GM21619 (cell line): ENCODE results near the gene KNCN.

Source experiments
- ATAC-seq: cut with Tn5 transposase; IDR thresholded peaks from one replicate; pipeline ENCODE4 v1.9.1; 2021; ENCODE audit not compliant: unreplicated experiment

The KNCN gene

DNA sequence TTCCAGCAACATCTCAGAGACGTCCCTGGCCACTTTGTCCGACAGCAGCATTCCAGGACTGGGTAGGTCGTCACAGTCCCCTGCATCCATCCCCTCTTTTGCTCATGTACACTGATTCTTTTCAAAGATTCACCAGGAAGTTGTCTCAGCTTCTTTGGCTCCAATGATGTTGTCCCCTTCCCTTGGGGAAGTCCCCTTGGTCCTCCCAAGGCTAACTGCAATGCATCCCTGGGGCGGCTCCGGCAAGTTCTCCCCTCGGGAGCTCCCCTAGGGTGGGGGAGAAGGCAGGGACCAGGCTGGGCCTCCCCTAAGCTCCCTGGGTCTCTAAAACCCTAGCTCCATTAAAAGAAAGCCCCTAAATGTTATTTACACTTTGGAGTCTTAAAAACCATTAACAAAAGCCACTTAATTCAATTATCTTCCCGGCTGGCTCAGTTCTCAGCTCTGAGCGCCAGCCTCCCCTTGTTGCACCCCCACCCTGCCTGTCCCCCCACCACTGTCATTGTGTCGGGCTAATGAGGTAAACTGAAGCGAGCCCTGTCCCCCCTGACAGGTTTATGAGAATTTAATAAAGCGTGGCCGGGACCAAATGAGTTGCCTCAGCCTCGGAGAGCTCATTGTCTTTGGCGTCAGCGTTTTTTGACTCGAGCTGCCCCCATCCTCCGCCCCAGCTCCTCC, 25.3 kb downstream of the KNCN start:
- ATAC-seq: no peak

DNA sequence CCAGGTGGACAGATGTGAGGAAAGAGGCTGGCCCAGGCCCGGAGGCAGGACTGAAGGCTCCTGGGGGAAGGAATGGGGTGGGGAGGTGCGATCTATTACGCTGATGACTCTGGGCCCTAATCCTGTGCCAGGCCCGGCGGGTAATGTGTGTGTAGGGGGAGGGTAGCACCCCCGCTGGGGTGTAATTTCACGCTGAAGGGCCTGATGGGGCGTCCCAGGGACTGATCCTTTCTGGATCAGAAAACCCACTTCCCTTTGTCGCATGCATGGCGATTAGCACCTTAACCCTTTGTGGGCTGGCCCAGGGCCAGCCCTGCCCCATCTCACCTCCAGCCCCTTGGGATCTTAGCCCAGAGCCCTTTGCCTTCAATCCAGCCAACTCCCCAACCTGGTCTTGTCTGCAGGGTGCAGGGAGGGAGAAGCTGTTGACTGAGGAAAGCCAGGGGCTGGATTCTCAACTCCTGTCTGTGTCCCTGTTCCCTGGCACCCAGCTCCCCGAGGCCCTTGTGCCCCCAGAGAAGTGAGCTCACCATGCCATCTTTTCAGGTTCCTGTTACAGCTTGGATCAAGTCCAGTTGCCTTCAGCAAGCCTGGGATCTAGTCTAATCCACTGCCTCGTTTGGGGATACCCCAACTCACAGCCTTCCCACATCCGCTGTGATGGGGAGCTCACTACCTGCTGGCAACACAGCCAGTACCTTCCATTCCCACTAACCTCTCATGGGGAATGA, 26.0 kb downstream of the KNCN start:
- no peak for ATAC-seq

DNA sequence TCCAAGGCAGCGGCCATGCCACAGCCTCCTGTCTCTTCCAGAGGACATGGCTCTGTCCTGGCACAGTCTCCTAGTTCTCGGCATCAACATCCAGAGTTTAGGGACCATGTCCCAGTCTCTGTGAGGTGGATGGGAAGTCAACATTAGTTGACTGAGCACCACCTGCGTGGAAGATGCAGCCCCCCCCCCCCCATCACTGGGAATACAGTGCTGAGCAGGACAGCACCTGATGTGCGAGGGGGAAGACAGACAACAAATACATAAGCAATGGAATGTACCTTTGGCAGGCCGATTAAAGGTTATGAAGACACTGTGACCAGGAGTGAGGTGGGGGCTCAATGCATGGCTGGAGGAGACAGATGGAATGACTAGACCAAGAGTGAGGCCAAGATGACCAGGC, 26.6 kb downstream of the KNCN start:
- no peak for ATAC-seq

DNA sequence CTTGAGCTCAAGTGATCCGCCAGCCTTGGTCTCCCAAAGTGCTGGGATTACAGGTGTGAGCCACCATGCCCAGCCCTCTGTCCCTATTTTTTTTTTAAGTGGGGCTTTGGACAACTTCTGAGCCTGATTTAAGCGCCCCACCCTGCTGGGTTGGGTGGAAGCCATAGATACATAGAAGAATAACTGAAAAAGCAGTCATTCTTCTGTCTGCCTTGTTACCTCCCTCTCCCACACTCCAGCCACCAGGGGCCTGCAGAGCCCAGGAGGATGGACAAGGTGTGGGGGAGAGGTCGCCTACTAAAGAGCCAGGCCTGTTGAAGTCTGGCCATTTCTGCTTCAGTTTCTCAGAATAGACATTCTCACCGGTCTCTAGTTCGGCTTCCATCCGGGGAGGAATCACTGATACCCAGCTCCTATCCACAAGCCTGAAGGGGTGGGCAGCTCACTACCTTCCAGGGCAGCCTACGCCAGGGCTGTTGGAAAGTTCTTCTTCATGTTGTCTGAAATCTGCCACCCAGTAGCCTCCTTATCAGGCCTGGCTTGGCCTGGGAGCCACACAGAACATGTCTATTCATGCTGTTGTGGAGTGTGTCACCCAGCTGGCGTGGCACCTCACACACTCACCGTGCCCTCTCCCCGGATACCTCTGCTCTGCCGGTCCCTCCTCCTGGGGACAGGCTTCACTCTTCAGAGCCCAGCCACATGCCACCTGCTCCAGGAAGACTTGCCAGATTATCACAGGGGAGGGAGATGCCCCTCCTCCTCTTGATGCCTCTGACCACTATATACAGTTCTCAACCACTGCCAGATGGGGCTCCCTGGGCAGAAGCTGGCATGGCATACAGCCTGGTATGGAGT, 27.7 kb downstream of the KNCN start:
- ATAC-seq: no peak

DNA sequence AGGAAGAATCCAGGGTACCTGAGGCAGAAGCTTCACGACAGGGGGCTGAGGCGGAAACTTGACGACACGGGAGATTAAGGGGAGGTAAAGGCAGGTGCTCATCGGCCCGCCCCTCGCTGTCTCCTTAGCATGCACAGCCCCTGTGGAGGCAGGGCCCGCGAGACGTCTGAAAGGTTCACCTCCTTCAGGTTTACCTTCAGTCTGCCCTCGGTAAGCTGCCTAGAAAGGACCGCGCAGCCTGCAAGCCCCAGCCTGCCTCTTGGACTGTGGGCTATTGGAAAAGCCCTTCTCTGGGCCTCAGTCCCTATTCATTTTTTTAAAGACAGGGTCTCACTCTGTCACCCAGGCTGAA, 28.5 kb downstream of the KNCN start:
- no peak for ATAC-seq

DNA sequence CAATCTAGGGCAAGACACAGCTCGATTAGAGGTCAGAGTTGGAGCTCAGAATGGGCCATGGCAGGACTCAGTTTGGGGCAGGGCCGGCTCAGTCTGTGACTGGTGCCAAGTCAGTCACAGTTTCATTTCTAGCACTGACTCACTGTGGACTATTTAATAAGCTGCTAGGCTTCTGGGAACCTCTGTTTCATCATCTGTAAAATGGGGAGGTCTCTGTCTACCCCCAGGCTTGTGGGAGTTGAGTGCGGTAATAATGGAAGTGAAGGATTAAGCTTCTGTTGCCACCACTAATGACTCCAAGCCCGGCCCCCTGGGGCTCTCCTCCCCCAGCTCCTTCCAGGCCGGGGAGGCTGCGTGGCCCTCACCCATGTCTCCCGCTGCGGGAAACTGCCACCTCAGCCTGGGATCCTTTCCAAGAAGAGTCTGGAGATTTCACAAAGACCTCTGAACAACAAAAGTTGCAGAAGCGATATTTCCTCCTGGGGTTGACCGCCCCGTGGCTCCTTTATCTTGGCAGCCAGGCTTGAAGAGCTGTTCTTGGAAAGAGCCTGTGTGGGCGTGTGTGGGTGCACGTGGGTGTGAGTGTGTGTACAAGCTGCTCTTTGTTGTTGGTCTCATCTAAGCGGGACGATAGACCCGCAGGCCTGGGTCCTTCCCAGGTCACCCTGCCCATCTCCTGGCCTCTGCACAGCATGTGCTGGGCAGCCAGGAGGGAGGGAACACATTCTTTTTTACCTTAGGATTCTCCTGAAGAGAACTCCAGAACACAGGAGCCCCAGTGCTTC, 29.1 kb downstream of the KNCN start:
- peak; percentile 71 for ATAC-seq

DNA sequence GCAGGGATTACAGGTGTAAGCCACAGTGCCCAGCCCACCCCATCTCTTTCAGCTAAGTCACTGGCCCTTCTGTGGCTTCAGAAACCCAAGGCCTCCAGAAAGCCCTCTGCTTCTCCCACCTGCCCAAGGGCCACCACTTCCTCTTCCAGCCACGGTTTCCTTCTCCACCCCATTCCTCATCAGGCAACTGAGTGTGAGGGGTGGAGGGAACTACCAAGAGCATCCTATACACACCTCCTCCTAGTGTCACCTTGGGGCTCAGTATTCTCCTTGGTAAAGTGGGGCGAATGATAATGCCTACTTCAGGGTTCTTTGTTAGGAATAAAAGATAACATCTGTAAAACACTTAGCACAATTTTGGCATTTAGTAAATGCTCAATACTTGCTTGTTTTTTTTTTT, 30.0 kb downstream of the KNCN start:
- ATAC-seq: no peak

DNA sequence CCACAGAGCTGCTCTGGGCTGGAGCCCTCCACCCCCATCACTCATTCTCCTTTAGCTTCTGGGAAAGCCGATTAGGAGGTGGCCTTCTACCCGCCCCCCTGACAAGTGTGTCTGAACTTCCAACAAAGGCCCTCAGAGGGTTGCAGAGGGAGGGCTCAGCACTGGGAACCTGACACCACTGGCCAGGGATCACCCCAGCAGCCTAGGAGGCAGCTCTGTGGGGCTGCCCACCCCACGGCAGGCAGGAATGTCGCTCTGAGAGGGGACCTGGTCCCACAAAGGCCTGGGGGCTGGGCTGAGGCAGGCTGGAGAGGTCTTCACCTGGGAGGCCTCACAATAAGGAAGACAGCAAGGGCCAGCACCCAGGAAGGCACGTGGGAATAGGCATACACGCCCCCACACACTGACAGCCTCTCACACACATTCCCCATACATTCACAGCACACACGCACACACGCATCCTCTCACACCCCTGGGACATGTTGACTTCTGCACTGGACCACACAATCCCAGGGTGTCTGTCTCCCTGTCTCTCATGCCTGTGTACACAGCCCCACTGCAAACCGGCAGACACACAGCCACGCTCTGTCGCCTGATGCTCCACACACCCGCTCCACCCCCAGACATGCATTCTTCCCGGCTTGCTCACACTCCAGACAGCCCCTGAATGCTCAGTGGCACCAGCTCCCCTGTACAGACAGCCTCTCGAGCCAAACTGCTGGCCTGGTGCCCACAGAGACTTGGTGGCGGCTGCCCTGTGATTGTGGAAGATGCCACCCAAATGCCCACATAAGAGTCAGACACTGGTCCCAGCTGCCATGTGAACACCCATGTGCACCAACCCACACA, 31.2 kb downstream of the KNCN start:
- ATAC-seq: no peak

DNA sequence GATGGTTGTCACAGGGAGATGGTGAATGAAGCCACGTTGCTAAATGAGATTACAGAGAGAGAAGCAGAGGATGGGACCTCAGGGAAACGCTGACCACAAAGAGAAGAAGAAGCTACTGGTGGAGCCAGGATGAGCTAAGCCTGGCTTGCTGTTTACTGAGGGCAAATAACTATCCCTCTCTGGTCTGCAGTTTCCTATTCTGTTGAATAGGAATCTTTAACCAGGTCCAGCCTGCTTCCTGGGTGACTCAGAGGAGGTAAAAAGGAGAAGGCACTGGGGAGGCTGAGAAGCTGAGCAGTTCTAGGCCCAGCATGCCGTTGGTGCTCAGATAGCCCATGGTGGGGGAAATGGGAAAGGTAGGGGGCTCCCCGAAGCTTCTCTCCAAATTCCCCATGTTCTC, 32.2 kb downstream of the KNCN start:
- ATAC-seq: no peak

DNA sequence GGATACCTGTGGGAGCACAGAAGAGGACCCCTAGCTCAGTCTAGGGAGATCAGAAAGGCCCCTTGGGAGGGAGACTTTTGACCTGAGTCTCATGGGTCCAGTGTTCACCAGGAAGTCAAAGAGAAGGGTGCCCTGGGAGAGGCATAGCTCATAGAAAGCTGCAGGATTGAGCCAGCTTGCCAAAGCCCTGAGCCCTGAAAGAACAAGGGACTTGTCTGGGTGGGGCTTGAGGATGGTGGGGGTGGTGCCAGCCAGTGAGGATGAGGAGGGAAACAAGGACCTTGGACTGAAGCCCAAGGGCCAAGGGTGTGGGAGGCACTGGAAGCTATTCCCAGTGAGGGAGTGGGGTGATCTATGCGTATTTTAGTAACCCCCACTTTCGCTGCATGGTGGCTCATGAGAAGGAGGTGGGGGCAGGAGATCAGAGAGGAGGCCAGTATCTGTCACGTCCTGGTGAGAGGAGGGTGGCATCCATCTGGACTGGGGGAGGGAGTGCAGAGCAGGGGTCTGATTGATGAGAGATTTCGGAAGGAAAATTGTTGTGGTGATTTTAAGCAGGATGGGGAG, 33.4 kb downstream of the KNCN start:
- no peak for ATAC-seq

DNA sequence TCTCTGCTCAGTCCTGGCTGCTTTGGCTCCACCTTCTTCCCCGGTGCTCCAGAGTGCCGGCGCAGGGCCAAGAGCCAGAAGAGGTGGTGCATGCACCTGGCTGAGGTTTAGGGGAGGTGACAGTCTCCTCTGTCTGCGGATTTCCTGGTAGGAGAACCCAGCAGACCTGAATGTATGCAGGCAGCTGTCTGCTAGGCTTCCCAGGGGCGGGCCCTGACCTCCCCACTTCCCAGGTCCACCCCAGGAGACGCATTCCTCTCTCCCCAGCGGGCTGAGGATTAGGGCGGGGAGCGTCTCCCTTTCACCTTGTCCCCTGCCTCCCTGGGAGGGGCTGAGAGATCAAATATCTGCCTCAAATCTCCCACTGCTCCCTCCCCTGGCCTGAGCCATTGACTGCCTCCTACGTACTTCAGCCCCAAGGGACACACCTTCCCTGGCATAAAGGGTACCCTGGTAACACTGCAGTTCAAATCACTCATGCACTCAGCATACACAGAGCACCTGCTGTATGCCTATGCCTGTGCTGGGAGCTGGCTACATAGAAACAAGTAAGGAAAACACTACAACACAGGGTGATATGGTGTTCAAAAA, 34.3 kb downstream of the KNCN start:
- ATAC-seq: no peak

DNA sequence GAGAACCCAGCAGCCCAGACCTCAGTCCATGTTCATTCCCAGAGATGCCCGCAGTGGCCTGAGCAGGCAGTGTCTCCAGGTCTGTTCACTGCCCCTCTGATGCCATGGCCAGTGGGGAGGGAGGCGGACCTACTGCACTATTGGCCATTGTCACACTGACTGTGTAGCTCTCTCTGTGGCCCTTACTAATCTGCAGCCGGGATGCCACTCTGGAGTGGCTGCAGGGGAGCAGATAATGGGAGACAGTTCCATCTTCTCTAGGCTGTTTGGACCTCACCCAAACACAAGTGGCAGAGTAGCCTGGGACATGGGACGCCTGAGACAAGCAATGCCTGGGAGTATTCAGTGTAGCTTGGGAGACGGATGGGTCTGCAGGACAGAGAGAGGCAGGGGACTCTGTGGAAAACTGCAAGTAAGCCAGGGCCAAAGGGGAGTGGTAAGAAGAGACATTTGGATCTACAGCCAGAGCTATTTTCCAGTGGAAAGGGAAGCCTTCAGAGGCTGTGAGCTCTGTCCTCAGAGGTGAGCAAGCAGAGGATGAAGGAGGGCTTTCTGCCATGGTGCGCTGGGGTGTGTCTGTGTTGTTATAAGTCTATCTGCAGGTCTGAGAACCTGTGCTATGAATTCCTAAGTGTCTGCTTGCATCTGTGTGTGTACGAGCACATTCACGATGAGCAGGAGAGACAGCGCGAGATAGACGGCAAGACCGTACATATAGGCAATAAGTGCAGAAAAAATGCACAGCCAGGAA, 35.1 kb downstream of the KNCN start:
- no peak for ATAC-seq

DNA sequence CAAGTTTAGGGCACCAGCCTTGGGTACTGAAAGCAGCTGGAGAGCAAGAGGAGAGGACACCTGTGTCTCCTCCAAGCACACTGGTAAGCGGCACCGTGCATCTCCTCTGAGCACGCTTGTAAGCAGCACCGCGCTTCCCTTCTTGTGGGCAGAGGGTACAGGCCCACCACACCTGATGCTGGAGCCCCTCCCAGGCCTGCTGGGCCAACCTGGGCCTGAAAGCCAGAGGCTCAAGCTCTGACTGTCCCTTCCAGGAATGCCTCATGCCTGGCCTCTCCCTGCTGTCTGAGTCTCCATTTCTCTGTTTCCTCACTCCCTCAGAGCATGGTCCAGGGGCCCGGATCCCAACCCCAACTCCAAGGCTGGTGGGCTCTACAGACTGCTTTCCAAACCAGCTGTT, 35.9 kb downstream of the KNCN start:
- ATAC-seq: no peak

DNA sequence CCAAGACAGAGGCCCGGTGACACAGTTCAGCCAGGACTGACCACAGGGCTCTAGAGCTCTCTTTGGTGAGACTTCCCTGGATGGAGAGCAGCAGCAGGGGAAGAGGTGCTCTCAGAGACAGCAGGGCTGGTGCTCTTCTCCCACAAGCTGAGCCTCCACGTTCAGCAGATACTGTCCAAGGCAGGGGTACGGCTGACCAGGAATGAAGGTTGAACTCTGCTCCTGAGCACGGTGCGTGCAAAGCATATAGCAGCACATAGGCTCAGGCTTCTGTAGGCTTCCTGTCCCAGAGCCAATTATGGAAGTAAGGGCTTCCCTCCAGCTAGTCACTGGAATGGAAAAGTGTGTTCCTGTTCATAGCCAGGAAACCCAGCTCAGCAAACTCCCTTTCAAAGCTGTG, 37.9 kb downstream of the KNCN start:
- no peak for ATAC-seq

DNA sequence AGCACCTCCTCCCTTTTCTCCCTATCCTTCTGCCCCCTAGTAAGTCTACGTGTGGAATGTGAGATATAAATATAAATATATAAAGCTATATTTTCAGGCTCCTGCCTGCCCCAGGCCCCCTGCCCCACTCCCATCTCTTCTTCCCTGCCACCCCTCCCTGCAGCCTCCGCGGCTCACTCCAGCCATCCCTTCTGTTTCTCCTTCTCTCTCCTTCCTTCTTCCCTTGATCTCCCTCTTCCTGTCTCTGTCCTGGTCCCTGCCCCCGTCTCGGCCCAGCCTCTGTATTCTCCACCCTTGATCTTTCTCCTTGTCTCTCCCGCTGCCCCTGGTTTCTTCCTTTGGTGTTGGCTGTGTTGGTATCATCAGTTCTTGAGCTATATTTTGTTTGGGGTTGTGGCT, 38.7 kb downstream of the KNCN start:
- no peak for ATAC-seq

DNA sequence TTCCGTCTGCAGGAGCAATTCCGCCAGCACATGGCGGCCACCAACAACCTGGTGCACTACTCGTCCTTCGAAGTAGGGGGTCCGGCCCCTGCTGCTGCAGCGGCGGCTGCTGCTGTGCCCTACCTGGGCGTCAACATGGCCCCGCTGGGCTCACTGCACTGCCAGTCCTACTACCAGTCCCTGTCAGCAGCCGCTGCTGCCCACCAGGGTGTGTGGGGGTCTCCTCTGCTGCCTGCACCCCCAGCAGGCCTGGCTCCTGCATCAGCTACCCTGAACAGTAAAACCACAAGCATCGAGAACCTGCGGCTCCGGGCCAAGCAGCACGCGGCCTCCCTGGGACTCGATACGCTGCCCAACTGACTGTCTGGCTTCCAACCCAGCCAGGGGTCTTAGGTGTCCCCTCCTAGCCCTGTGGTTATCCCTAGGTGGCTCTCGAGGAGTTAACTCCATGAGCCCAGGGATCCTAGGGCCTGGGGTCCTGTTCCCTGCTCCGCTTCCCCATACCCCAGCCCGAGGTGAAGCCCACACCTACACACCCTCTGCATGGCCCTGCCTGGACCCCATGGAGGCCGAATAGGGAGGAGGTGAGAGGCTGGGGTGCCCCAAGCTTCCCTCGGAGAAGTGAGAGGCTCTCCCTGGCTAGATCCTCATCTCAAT, 39.2 kb downstream of the KNCN start:
- no peak for ATAC-seq

DNA sequence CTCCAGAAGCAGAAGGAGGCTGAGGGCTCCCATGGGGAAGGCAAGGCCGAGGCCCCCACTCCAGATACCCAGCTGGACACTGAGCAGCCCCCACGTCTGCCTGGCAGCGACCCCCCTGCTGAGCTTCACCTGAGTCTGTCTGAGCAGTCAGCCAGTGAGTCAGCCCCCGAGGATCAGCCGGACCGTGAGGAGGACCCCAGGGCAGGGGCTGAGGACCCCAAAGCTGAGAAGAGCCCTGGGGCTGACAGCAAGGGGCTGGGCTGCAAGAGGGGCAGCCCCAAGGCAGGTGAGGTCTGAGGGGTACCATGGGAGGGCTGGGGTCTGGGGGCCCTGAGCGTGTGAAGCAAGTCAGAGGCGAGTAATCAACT, 40.5 kb downstream of the KNCN start:
- no peak for ATAC-seq

DNA sequence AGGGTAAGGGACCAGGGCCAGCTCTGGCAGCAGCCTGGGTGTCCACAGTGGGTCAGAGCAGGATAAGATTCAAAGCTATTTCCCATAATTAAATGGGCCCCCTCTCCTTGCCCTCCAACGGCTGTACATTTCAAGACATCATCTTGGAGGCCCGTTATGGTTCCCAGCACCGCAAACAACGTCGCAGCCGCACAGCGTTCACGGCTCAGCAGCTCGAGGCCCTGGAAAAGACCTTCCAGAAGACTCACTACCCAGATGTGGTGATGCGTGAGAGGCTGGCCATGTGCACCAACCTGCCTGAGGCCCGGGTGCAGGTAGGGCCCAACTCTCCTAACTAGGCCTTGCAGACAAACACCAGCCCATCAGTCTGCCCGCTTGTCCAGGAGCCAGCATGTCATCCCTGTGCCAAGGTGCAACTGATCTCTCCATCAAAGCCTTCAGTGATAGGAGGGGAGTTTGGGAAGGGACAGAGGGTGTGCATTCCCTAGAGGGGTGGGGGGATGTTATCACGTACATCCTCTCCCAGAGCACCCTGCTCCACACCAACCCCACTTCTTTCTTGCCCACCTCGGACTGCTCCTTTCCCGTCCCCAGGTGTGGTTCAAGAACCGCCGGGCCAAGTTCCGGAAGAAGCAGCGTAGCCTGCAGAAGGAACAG, 41.0 kb downstream of the KNCN start:
- ATAC-seq: no peak
